Naive thymus-derived CD4-positive, alpha-beta T cell (primary cell): ENCODE results near the gene NSD2. TPM values are rescaled to one million over a fixed set of nuclear protein-coding genes. Genes with fewer than 3 reads are reported as not detected.

Experiments used
- ATAC-seq: fragments of 150-1000 bp; cut with Tn5 transposase; 2 replicates; pipeline ENCODE4 v1.10.0; 2021; ENCODE audit warnings: mild to moderate bottlenecking, moderate library complexity
- CTCF ChIA-PET: fragments of 350-600 bp; sonication (Branson Sonifier 250); formaldehyde crosslinking; loops from one replicate; lab custom pipeline; 2021; ENCODE audit warnings: antibody characterized with exemption; lab: Charles Lee
- POLR2A ChIA-PET: fragments of 350-600 bp; sonication (Branson Sonifier 250); formaldehyde crosslinking; loops from one replicate; lab custom pipeline; 2021; ENCODE audit warnings: antibody characterized with exemption, inconsistent platforms; lab: Charles Lee
- DNase-seq, 9 donors: peaks; one replicate each; pipeline versions ENCODE4 v3.0.0 to v3.0.0-alpha.2; 2020 to 2022; ENCODE audit warnings: mixed read lengths in 1 of 9
- H3K27ac ChIP-seq: one replicate; pipeline ENCODE4 v1.7.0; 2013; ENCODE audit warnings: mild to moderate bottlenecking, low read depth, low read length, moderate library complexity
- H3K27me3 ChIP-seq, 2 donors: one replicate each; pipeline ENCODE4 v1.7.0; 2013; ENCODE audit warnings: low read length in 2 of 2, mild to moderate bottlenecking in 2 of 2, moderate library complexity in 2 of 2; ENCODE audit not compliant: control insufficient read depth in 2 of 2, insufficient read depth in 2 of 2
- H3K36me3 ChIP-seq, 3 experiments: 1 replicate in 2 of 3; 2 replicates in 1 of 3; pipeline ENCODE4 v1.7.0; 2013; ENCODE audit warnings: low read length in 3 of 3, mild to moderate bottlenecking in 3 of 3, moderate library complexity in 1 of 3; ENCODE audit not compliant: insufficient read depth in 3 of 3, control insufficient read depth in 2 of 3
- H3K4me1 ChIP-seq, 2 donors: one replicate each; pipeline ENCODE4 v1.7.0; 2013; ENCODE audit warnings: low read length in 2 of 2, mild to moderate bottlenecking in 2 of 2, moderate library complexity in 1 of 2; ENCODE audit not compliant: control insufficient read depth in 2 of 2, insufficient read depth in 2 of 2
- H3K4me3 ChIP-seq: 2 replicates; pipeline ENCODE4 v1.7.0; 2013; ENCODE audit warnings: mild to moderate bottlenecking, low read length
- H3K9me3 ChIP-seq, 3 experiments: 1 replicate in 2 of 3; 2 replicates in 1 of 3; pipeline ENCODE4 v1.7.0; 2013; ENCODE audit warnings: low read length in 3 of 3; ENCODE audit not compliant: control insufficient read depth in 2 of 3
- H3K27ac Mint-ChIP-seq, 9 donors: one replicate each; pipeline ENCODE4 v1.8.0; 2020 to 2022; ENCODE audit warnings: mixed read lengths in 9 of 9, mild to moderate bottlenecking in 8 of 9, moderate library complexity in 5 of 9, inconsistent platforms in 2 of 9
- H3K27me3 Mint-ChIP-seq, 5 donors: one replicate each; pipeline ENCODE4 v1.8.0; 2021 to 2022; ENCODE audit warnings: mixed read lengths in 5 of 5, mild to moderate bottlenecking in 1 of 5
- H3K36me3 Mint-ChIP-seq, 5 donors: one replicate each; pipeline ENCODE4 v1.8.0; 2020 to 2022; ENCODE audit warnings: mixed read lengths in 5 of 5, mild to moderate bottlenecking in 3 of 5, inconsistent platforms in 1 of 5
- H3K4me1 Mint-ChIP-seq, 7 donors: one replicate each; pipeline ENCODE4 v1.8.0; 2020 to 2022; ENCODE audit warnings: mixed read lengths in 7 of 7, mild to moderate bottlenecking in 3 of 7, inconsistent platforms in 1 of 7
- H3K4me3 Mint-ChIP-seq, 10 donors: one replicate each; pipeline ENCODE4 v1.8.0; 2020 to 2022; ENCODE audit warnings: mild to moderate bottlenecking in 10 of 10, mixed read lengths in 10 of 10, moderate library complexity in 6 of 10, inconsistent platforms in 2 of 10
- H3K9me3 Mint-ChIP-seq, 11 donors: one replicate each; pipeline ENCODE4 v1.8.0; 2020 to 2022; ENCODE audit warnings: mixed read lengths in 11 of 11, mild to moderate bottlenecking in 4 of 11, inconsistent platforms in 1 of 11, moderate library complexity in 1 of 11
- intact Hi-C, 2 donors: fragments of 100-400 bp; cut with micrococcal nuclease; formaldehyde crosslinking; loops; one replicate each; pipeline ENCODE4 v1.15.1; 2023
- polyA plus RNA-seq, 2 donors: library from polyadenylated mRNA; unstranded; fragments of 300-500 nt; fragmentation: Illumina TruSeq; gene quantifications; one replicate each; pipeline ENCODE4 v1.2.3, GENCODE V29; 2021
- total RNA-seq, 6 experiments: library from RNA in 5 of 6; stranded (reverse) in 5 of 6; gene quantifications; 1 replicate in 5 of 6; 2 replicates in 1 of 6; pipeline ENCODE4 v1.2.3 and lab custom pipeline; 2021 to 2026

Gene NSD2
- total and polyA plus RNA-seq, 7 experiments from 2014 or later: 2.7 to 207 (median 37.3) TPM

DNA sequence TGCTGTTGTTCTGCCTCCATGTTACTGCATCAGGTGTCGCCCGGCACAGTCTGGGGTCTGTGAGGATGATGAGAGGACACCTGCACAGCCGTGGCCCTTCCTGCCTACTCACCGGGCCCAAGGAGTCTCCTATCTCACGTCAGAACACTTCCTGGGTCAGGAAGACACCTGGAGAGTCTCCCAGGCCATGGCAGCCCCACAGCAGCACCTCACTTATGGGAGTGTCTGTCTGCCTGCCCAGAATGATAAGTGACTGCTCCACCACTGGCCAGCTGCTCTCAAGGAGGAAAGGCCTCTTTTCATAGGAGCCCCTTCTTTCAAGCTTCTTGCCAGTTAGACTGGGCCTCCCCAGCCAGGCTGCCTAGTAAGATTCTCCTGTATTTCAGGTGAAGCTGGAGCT, 81.5 kb downstream of the NSD2 start:
- peaks cover 0 to 26% (median 6%) of the 10 kb centered on the region in 5 donors for H3K36me3 Mint-ChIP-seq

GRCh38 chr4:1953335-1953734, 82.1 kb downstream of the NSD2 start:
- H3K27me3 ChIP-seq: no peaks in the 10 kb centered on the region
- no peak overlapping the region for H3K27ac Mint-ChIP-seq
- CTCF ChIA-PET: no interaction called here

More for the DNA sequence above, 81.5 kb downstream of the NSD2 start:
- no peaks in the 10 kb centered on the region for H3K9me3 ChIP-seq
- Mint-ChIP-seq H3K4me1 (peaks cover 0 to 5% (median 0%) of the 10 kb centered on the region in 7 donors), H3K27ac (no peak overlapping the region), H3K9me3 (no peaks in the 10 kb centered on the region), H3K4me3 (no peak overlapping the region), H3K27me3 (no peaks in the 10 kb centered on the region)
- DNase-seq (no peak), ATAC-seq (no peak)
- no peaks in the 10 kb centered on the region for H3K27me3 ChIP-seq
- no peak overlapping the region for H3K27ac ChIP-seq
- intact Hi-C loops: no loop called here
- peaks cover 0 to 47% (median 8%) of the 10 kb centered on the region in 3 experiments for H3K36me3 ChIP-seq
- ChIA-PET POLR2A (no interaction called here), CTCF (no interaction called here)
- no peaks in the 10 kb centered on the region for H3K4me1 ChIP-seq
- H3K4me3 ChIP-seq: no peak overlapping the region

DNA sequence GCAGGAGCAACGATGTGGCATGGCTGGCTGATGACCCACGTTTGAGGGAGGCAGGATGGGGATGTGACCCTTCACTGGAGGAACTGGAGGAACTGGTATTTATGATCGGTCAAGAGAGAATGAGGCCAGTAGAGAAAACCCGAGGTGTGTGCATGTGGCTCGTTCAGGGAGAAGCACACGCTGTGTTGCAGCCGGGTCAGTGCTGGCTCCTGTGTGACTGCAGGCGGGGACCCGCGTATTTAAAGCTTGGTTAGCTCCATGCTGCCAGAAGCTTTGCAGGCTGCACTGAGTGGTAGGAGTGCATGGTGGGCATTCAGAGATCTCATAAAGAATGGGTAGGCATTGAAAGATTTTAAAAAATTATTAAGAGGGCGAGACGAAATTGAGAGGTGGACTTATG, 85.4 kb downstream of the NSD2 start:
- Histone ChIP-seq H3K4me1 (no peaks in the 10 kb centered on the region), H3K27me3 (no peaks in the 10 kb centered on the region), H3K4me3 (no peak overlapping the region), H3K27ac (no peak overlapping the region), H3K36me3 (peaks cover 4 to 73% (median 9%) of the 10 kb centered on the region in 3 experiments), H3K9me3 (no peaks in the 10 kb centered on the region)
- H3K27ac Mint-ChIP-seq: peak overlapping the region in 1 of 9 donors; percentile 31
- H3K36me3 Mint-ChIP-seq: peaks cover 21 to 47% (median 24%) of the 10 kb centered on the region in 5 donors
- no peaks in the 10 kb centered on the region for H3K27me3 Mint-ChIP-seq
- ChIA-PET CTCF (no interaction called here), POLR2A (no interaction called here)
- H3K9me3 Mint-ChIP-seq: no peaks in the 10 kb centered on the region
- no peak overlapping the region for H3K4me3 Mint-ChIP-seq
- intact Hi-C loops: no loop called here
- DNase-seq (no peak), ATAC-seq (no peak)
- no peaks in the 10 kb centered on the region for H3K4me1 Mint-ChIP-seq

More at GRCh38 chr4:1953335-1953734, 82.1 kb downstream of the NSD2 start:
- ATAC-seq (no peak), DNase-seq (no peak)
- H3K4me3 Mint-ChIP-seq: no peak overlapping the region
- H3K27me3 Mint-ChIP-seq: no peaks in the 10 kb centered on the region
- POLR2A ChIA-PET: no interaction called here
- peaks cover 0 to 30% (median 10%) of the 10 kb centered on the region in 5 donors for H3K36me3 Mint-ChIP-seq
- H3K27ac ChIP-seq: no peak overlapping the region
- H3K4me3 ChIP-seq: no peak overlapping the region
- no peaks in the 10 kb centered on the region for H3K9me3 Mint-ChIP-seq
- no peaks in the 10 kb centered on the region for H3K4me1 ChIP-seq
- intact Hi-C loops: no loop called here
- peaks cover 0 to 5% (median 0%) of the 10 kb centered on the region in 7 donors for H3K4me1 Mint-ChIP-seq
- H3K9me3 ChIP-seq: no peaks in the 10 kb centered on the region
- peaks cover 0 to 50% (median 8%) of the 10 kb centered on the region in 3 experiments for H3K36me3 ChIP-seq

DNA sequence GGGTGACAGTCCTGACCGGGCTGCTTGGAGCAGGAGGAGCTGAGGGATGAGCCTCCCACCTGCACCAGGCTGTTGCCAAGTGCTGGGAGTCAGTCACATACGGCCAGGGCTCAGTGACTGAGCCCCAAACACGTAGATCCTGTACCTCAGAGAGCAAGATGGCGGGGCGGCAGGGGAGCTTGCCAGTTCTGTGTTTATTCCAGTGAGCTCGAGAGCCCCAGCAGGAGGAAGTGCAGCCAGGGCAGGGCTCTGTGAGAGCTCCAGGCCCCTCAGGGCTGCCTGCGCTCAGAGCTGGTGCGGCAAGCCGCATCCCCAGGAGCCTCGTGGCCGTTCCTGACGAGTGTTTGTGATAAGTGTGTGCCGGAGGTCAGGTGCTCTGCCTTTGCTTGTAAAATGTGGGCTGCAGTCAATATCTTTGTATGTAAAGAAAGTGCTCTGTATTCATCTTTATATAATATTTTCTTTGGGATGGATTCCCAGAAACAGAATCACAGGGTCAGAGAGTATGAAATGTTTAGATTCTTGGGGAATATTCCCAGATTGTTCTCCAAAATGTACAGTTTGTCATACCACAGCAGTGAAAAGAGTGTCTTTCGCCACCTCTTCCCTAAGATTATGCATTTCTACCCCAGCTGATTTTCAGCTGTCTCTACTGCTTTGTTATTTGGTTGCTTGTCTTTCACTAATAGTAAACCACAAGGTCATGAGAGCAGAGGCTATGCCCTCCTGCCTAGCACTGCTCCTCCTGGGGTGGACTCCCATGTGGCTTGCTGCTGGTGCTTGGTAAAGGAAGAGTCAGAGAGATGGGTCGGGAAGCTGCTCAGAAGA, 87.3 kb downstream of the NSD2 start:
- H3K4me3 ChIP-seq: no peak overlapping the region
- POLR2A ChIA-PET: no interaction called here
- CTCF ChIA-PET: interaction anchor here (0.5 kb wide), 1 partner anchor 1025 kb away, joined by 3 read pairs; no protein-coding TSS in a partner anchor
- H3K36me3 ChIP-seq: peaks cover 4 to 75% (median 9%) of the 10 kb centered on the region in 3 experiments
- Mint-ChIP-seq H3K27me3 (no peaks in the 10 kb centered on the region), H3K36me3 (peaks cover 31 to 62% (median 33%) of the 10 kb centered on the region in 5 donors), H3K4me3 (no peak overlapping the region), H3K27ac (no peak overlapping the region), H3K4me1 (peaks cover 0 to 7% (median 0%) of the 10 kb centered on the region in 7 donors), H3K9me3 (no peaks in the 10 kb centered on the region)
- H3K27me3 ChIP-seq: no peaks in the 10 kb centered on the region
- H3K4me1 ChIP-seq: no peaks in the 10 kb centered on the region
- intact Hi-C loops: no loop called here
- H3K9me3 ChIP-seq: no peaks in the 10 kb centered on the region
- DNase-seq (no peak), ATAC-seq (no peak)
- no peak overlapping the region for H3K27ac ChIP-seq

GRCh38 chr4:1959104-1959384, 87.9 kb downstream of the NSD2 start:
- ChIA-PET POLR2A (no interaction called here), CTCF (no interaction called here)
- Histone ChIP-seq H3K27ac (no peak overlapping the region), H3K9me3 (no peaks in the 10 kb centered on the region), H3K4me3 (no peak overlapping the region), H3K4me1 (no peaks in the 10 kb centered on the region), H3K27me3 (no peaks in the 10 kb centered on the region), H3K36me3 (peaks cover 4 to 75% (median 9%) of the 10 kb centered on the region in 3 experiments)
- DNase-seq: no peak
- ATAC-seq: no peak
- peaks cover 0 to 7% (median 0%) of the 10 kb centered on the region in 7 donors for H3K4me1 Mint-ChIP-seq
- no peaks in the 10 kb centered on the region for H3K27me3 Mint-ChIP-seq
- H3K4me3 Mint-ChIP-seq: no peak overlapping the region
- intact Hi-C loops: no loop called here
- no peak overlapping the region for H3K27ac Mint-ChIP-seq
- H3K9me3 Mint-ChIP-seq: no peaks in the 10 kb centered on the region
- H3K36me3 Mint-ChIP-seq: peaks cover 31 to 65% (median 36%) of the 10 kb centered on the region in 5 donors

DNA sequence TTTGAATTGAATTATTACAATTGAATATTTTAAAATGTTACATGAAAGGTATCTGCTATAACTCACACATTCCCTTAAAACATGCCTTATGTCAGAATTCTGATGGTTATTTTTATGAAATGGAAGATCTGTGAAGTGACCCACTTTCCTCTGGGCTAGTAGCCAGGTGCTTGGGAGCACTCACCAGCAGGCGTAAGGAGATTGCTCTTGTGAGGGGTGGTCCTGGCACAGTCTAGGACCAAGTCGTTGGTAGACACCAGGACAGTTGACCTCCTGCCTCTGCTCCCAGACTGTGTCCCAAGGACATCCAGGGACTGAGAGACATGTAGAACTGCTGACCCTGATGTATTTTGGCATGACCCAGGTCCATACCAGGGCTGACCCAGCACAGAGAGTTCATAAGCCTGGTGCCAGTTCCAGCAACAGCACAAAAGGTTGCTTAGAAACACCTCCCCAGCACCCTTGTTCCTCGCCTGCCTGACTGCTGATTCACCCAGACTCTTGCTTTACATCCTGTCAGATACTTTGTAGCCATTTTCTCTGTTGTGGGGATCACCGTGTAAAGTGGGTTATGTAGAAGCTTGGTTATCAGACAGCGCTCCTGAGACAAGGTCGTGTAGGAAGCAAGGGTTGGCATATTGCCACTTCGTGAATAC, 89.1 kb downstream of the NSD2 start:
- Mint-ChIP-seq H3K27ac (no peak overlapping the region), H3K4me3 (no peak overlapping the region), H3K27me3 (no peaks in the 10 kb centered on the region), H3K36me3 (peaks cover 27 to 62% (median 42%) of the 10 kb centered on the region in 5 donors), H3K9me3 (no peaks in the 10 kb centered on the region), H3K4me1 (peaks cover 0 to 7% (median 0%) of the 10 kb centered on the region in 7 donors)
- Histone ChIP-seq H3K27ac (no peak overlapping the region), H3K9me3 (no peaks in the 10 kb centered on the region), H3K36me3 (peaks cover 0 to 67% (median 9%) of the 10 kb centered on the region in 3 experiments), H3K4me1 (no peaks in the 10 kb centered on the region), H3K4me3 (no peak overlapping the region), H3K27me3 (no peaks in the 10 kb centered on the region)
- ATAC-seq: no peak
- POLR2A ChIA-PET: no interaction called here
- no peak for DNase-seq
- CTCF ChIA-PET: no interaction called here
- intact Hi-C loops: no loop called here
